Caco-2 (cell line): ENCODE data around the gene ELP4. TPM values are rescaled to one million over a fixed set of nuclear protein-coding genes. Genes with fewer than 3 reads are reported as not detected.
"Not testable (repeated sequence)": the region's sequence is repeated elsewhere in the genome, so short reads cannot be mapped to it uniquely, and the experiment has no call there.

Experiments used
- BruUV-seq: library from RNA; stranded (reverse); fragments of 400-500 nt; replicated peaks from 2 replicates; lab custom pipeline; 2021; lab: Mats Ljungman, UMichigan
- CTCF ChIA-PET: fragments of 300-600 bp; sonication (Branson Sonifier 250); formaldehyde crosslinking; loops from one replicate; lab custom pipeline; 2022; ENCODE audit warnings: antibody characterized with exemption; lab: Charles Lee
- POLR2A ChIA-PET: fragments of 300-600 bp; sonication (Branson Sonifier 250); formaldehyde crosslinking; loops from one replicate; lab custom pipeline; 2022; ENCODE audit warnings: antibody characterized with exemption; lab: Charles Lee
- DNase-seq, 2 experiments: peaks; one replicate each; pipeline versions ENCODE4 v3.0.0 to v3.0.0-alpha.2; 2020 to 2022
- H3K27me3 ChIP-seq: replicated peaks from 2 replicates; pipeline ENCODE4 v1.6.0; 2011; ENCODE audit warnings: low read length; ENCODE audit not compliant: control insufficient read depth, insufficient read depth
- H3K36me3 ChIP-seq: 2 replicates; pipeline ENCODE4 v1.5.1; 2011; ENCODE audit warnings: low read length; ENCODE audit not compliant: control insufficient read depth, insufficient read depth
- H3K4me1 ChIP-seq: fragments of 250-450 bp; sonication (Bioruptor Pico); 2 replicates; pipeline ENCODE4 v1.5.1; 2020; ENCODE audit warnings: mild to moderate bottlenecking
- H3K4me3 ChIP-seq: 2 replicates; pipeline ENCODE4 v1.5.1; 2011; ENCODE audit warnings: low read depth, mild to moderate bottlenecking, control low read depth, low read length
- H3K9me3 ChIP-seq: fragments of 250-450 bp; sonication (Bioruptor Pico); 2 replicates; pipeline ENCODE4 v1.5.1; 2020; ENCODE audit warnings: mild to moderate bottlenecking, moderate library complexity
- H3K27ac Mint-ChIP-seq: one replicate; pipeline ENCODE4 v1.8.0; 2022; ENCODE audit warnings: mixed read lengths; ENCODE audit not compliant: unreplicated experiment
- H3K27me3 Mint-ChIP-seq: one replicate; pipeline ENCODE4 v1.8.0; 2022; ENCODE audit warnings: mixed read lengths; ENCODE audit not compliant: insufficient read depth, unreplicated experiment
- H3K36me3 Mint-ChIP-seq: one replicate; pipeline ENCODE4 v1.8.0; 2022; ENCODE audit warnings: mild to moderate bottlenecking, mixed read lengths; ENCODE audit not compliant: insufficient read depth, unreplicated experiment
- H3K4me1 Mint-ChIP-seq: one replicate; pipeline ENCODE4 v1.8.0; 2022; ENCODE audit warnings: low read depth, mixed read lengths; ENCODE audit not compliant: unreplicated experiment
- H3K4me3 Mint-ChIP-seq: one replicate; pipeline ENCODE4 v1.8.0; 2022; ENCODE audit warnings: mild to moderate bottlenecking, moderate library complexity, mixed read lengths; ENCODE audit not compliant: unreplicated experiment
- H3K9me3 Mint-ChIP-seq: one replicate; pipeline ENCODE4 v1.8.0; 2022; ENCODE audit warnings: mixed read lengths; ENCODE audit not compliant: unreplicated experiment
- intact Hi-C: fragments of 100-400 bp; cut with micrococcal nuclease; formaldehyde crosslinking; loops from one replicate; pipeline ENCODE4 v1.10.0; 2022; ENCODE audit not compliant: unreplicated experiment
- total RNA-seq: library from RNA; stranded (reverse); gene quantifications from 2 replicates; pipeline ENCODE4 v1.2.3, GENCODE V29; 2022
- TF ChIP-seq, protein P1 (sequence below), 2 experiments: fragments of 200-600 bp in 1 of 2; IDR thresholded peaks; 1 replicate in 1 of 2; 2 replicates in 1 of 2; pipeline versions ENCODE4 v1.5.1 to v1.8.0; 2011 to 2022; ENCODE audit warnings: antibody characterized with exemption in 1 of 2, control low read depth in 1 of 2, inconsistent platforms in 1 of 2, low read depth in 1 of 2, low read length in 1 of 2, mild to moderate bottlenecking in 1 of 2, moderate library complexity in 1 of 2; ENCODE audit not compliant: insufficient read depth in 1 of 2, severe bottlenecking in 1 of 2, unreplicated experiment in 1 of 2

Gene ELP4
- total RNA-seq, 1 experiment from 2014 or later, result 18.8 TPM

DNA sequence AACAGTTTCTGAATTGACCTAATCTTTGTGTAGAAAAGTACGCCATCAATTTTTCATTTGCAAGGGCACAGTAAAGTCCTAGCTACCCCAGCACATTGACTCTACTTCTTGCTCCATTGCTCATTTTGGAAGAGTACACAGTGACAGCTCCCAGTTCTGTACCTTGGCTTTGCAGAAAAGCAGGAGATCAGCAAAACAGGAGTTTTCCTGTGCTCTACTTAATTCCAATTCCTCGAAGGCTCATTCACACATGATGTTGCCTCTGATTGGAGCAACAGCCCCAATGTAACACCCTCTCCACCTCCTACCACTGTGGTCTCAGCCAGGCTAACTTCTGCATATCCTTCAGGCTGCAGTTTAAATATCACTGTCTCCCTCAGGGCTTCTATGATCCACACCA is 182.9 kb downstream of the ELP4 start:
- CTCF ChIA-PET, result no interaction called here
- no peak overlapping the region for H3K4me3 ChIP-seq
- no peaks in the 10 kb centered on the region for H3K27me3 ChIP-seq
- Mint-ChIP-seq H3K4me3 (no peak overlapping the region), H3K4me1 (no peaks in the 10 kb centered on the region), H3K27me3 (no peaks in the 10 kb centered on the region), H3K36me3 (no peaks in the 10 kb centered on the region), H3K9me3 (no peaks in the 10 kb centered on the region), H3K27ac (no peak overlapping the region)
- H3K9me3 ChIP-seq, result no peaks in the 10 kb centered on the region
- no peaks in the 10 kb centered on the region for H3K36me3 ChIP-seq
- POLR2A ChIA-PET, result no interaction called here
- no peaks in the 10 kb centered on the region for H3K4me1 ChIP-seq
- no TSS peak for BruUV-seq
- TF ChIP-seq, protein P1, sequence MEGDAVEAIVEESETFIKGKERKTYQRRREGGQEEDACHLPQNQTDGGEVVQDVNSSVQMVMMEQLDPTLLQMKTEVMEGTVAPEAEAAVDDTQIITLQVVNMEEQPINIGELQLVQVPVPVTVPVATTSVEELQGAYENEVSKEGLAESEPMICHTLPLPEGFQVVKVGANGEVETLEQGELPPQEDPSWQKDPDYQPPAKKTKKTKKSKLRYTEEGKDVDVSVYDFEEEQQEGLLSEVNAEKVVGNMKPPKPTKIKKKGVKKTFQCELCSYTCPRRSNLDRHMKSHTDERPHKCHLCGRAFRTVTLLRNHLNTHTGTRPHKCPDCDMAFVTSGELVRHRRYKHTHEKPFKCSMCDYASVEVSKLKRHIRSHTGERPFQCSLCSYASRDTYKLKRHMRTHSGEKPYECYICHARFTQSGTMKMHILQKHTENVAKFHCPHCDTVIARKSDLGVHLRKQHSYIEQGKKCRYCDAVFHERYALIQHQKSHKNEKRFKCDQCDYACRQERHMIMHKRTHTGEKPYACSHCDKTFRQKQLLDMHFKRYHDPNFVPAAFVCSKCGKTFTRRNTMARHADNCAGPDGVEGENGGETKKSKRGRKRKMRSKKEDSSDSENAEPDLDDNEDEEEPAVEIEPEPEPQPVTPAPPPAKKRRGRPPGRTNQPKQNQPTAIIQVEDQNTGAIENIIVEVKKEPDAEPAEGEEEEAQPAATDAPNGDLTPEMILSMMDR (IDR thresholded peaks at IDR 0.05; ENCODE audit: insufficient read depth in 1 of 2, low read depth in 1 of 2, low read length in 1 of 2, severe bottlenecking in 1 of 2, unreplicated experiment in 1 of 2), result no peak
- DNase-seq, result no peak
- intact Hi-C loops, result no loop called here

DNA sequence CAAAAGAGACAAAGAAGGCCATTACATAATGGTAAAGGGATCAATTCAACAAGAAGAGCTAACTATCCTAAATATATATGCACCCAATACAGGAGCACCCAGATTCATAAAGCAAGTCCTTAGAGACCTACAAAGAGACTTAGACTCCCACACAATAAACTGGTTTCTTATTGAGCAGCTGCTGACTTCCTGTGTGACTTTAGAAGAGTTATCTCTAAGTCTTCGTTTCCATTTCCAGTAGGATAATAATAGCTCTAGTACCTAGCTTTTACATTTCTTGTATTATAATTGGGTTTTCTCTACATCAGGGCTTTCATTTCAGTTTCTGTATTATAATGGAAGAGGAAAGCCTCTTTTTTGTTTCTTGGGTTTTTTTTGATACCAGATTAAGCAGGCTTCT is 187.5 kb downstream of the ELP4 start:
- H3K36me3 ChIP-seq, H3K4me1 Mint-ChIP-seq, DNase-seq, H3K4me1 ChIP-seq, H3K4me3 ChIP-seq, H3K36me3 Mint-ChIP-seq, H3K4me3 Mint-ChIP-seq, H3K27me3 ChIP-seq, H3K9me3 ChIP-seq, CTCF ChIA-PET, BruUV-seq, H3K9me3 Mint-ChIP-seq, H3K27me3 Mint-ChIP-seq, intact Hi-C loops, H3K27ac Mint-ChIP-seq, POLR2A ChIA-PET: not testable (repeated sequence)

DNA sequence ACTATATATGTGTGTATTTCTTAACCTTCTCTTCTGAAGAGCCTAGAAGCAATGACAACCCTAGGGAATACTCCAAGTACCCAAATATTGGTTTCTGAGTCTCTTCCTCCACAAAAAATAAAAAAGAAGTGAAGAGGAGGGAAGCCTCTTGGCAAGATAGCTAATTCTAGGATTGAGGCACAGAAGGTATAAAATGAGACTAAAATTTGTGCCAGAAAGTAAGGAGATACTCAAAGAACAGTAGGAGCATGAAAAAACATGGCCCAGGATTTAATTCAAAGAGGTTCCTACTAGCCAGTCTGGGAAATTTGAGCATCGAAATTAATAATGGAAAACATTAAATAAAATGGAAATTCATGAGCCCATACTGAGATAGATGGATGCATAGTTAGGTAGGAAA is 189.5 kb downstream of the ELP4 start:
- Histone ChIP-seq H3K4me1 (no peaks in the 10 kb centered on the region), H3K9me3 (no peaks in the 10 kb centered on the region), H3K4me3 (no peak overlapping the region), H3K36me3 (no peaks in the 10 kb centered on the region), H3K27me3 (no peaks in the 10 kb centered on the region)
- TF ChIP-seq, protein P1 (IDR thresholded peaks at IDR 0.05; ENCODE audit: insufficient read depth in 1 of 2, low read depth in 1 of 2, low read length in 1 of 2, severe bottlenecking in 1 of 2, unreplicated experiment in 1 of 2), result no peak
- Mint-ChIP-seq H3K27ac (no peak overlapping the region), H3K4me3 (no peak overlapping the region), H3K4me1 (no peaks in the 10 kb centered on the region), H3K36me3 (no peaks in the 10 kb centered on the region), H3K9me3 (no peaks in the 10 kb centered on the region), H3K27me3 (no peaks in the 10 kb centered on the region)
- intact Hi-C loops, result no loop called here
- BruUV-seq, result no TSS peak
- DNase-seq, result no peak
- CTCF ChIA-PET, result no interaction called here
- POLR2A ChIA-PET, result no interaction called here

DNA sequence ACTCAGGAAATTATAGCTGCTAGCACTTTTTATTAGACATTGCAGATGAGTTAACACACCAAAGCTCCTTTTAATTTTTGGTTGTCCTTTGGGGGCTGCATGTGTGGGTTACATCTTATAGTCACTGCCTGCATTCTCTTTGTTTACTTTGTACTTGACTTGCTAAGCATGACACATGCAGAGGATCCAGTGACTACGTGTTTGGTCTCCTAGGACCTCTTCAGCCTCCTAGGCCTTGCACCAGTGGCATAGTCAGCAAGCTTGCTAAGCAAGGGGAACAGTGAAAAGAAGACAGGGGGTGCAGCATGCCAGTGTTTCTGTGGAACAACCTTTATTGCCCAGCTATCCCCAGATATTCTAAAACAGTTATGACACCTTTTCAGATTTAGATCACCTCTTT is 193.4 kb downstream of the ELP4 start:
- intact Hi-C loops, result no loop called here
- Mint-ChIP-seq H3K9me3 (no peaks in the 10 kb centered on the region), H3K4me1 (no peaks in the 10 kb centered on the region), H3K27ac (no peak overlapping the region), H3K27me3 (no peaks in the 10 kb centered on the region), H3K4me3 (no peak overlapping the region), H3K36me3 (no peaks in the 10 kb centered on the region)
- BruUV-seq, result no TSS peak
- DNase-seq, result no peak
- ChIA-PET CTCF (no interaction called here), POLR2A (no interaction called here)
- H3K4me3 ChIP-seq, result no peak overlapping the region
- no peaks in the 10 kb centered on the region for H3K4me1 ChIP-seq
- TF ChIP-seq, protein P1 (IDR thresholded peaks at IDR 0.05; ENCODE audit: insufficient read depth in 1 of 2, low read depth in 1 of 2, low read length in 1 of 2, severe bottlenecking in 1 of 2, unreplicated experiment in 1 of 2), result no peak
- no peaks in the 10 kb centered on the region for H3K27me3 ChIP-seq
- H3K36me3 ChIP-seq, result no peaks in the 10 kb centered on the region
- no peaks in the 10 kb centered on the region for H3K9me3 ChIP-seq
